ENCODE data around the gene CENPV.
"Not testable (repeated sequence)": the region's sequence is repeated elsewhere in the genome, so short reads cannot be mapped to it uniquely, and the experiment has no call there.

Gene CENPV

GRCh38 chr17:16313139-16314090, 39.9 kb downstream of the CENPV start:
- no peak for DNase-seq (ENCODE audit: low spot score)

- DNase-seq (ENCODE audit: low spot score): not testable (repeated sequence)
Observed at GRCh38 chr17:16312061-16312460, 41.2 kb downstream of the CENPV start.

GRCh38 chr17:16306211-16306610, 47.1 kb downstream of the CENPV start:
- DNase-seq (ENCODE audit: low spot score): no peak

- no peak for DNase-seq (ENCODE audit: low spot score)
Observed at GRCh38 chr17:16304830-16305229, 48.4 kb downstream of the CENPV start.

GRCh38 chr17:16302856-16303255, 50.4 kb downstream of the CENPV start:
- no peak for DNase-seq (ENCODE audit: low spot score)

- no peak for DNase-seq (ENCODE audit: low spot score)
Observed at GRCh38 chr17:16301963-16302855, 51.1 kb downstream of the CENPV start.

GRCh38 chr17:16300554-16300953, 52.7 kb downstream of the CENPV start:
- no peak for DNase-seq (ENCODE audit: low spot score)

GRCh38 chr17:16298140-16298662, 55.1 kb downstream of the CENPV start:
- no peak for DNase-seq (ENCODE audit: low spot score)

GRCh38 chr17:16297367-16298139, 55.7 kb downstream of the CENPV start:
- DNase-seq (ENCODE audit: low spot score): no peak

- not testable (repeated sequence) for DNase-seq (ENCODE audit: low spot score)
Observed at GRCh38 chr17:16296072-16296471, 57.2 kb downstream of the CENPV start.

GRCh38 chr17:16294560-16294959, 58.7 kb downstream of the CENPV start:
- no peak for DNase-seq (ENCODE audit: low spot score)

GRCh38 chr17:16293931-16294330, 59.3 kb downstream of the CENPV start:
- no peak for DNase-seq (ENCODE audit: low spot score)

All from GM03348 (cell line).